ENCODE data around the gene SERTAD3. TPM values are rescaled to one million over a fixed set of nuclear protein-coding genes. Genes with fewer than 3 reads are reported as not detected.
"Not testable (repeated sequence)": the region's sequence is repeated elsewhere in the genome, so short reads cannot be mapped to it uniquely, and the experiment has no call there.

The SERTAD3 gene
- total RNA-seq, 4 donors from 2014 or later, result 22.1 to 30.2 (median 26.4) TPM

GRCh38 chr19:40466219-40466984 lies 22.3 kb upstream of the SERTAD3 start:
- no peaks in the 10 kb centered on the region for H3K27me3 ChIP-seq
- H3K4me3 ChIP-seq, result peak overlapping the region; percentile 22 to 63
- TF ChIP-seq EP300 (IDR thresholded peaks at IDR 0.05), result no peak
- TF ChIP-seq POLR2AphosphoS5 (IDR thresholded peaks at IDR 0.05), result no peak
- TF ChIP-seq CTCF (IDR thresholded peaks at IDR 0.05), result no peak
- TF ChIP-seq POLR2A (IDR thresholded peaks at IDR 0.05), result no peak
- peak overlapping the region; percentile 14 to 94 (median 79) for H3K27ac ChIP-seq
- H3K4me1 ChIP-seq, result peaks cover 0 to 52% (median 9%) of the 10 kb centered on the region in 3 donors
- H3K9me3 ChIP-seq, result no peaks in the 10 kb centered on the region
- WGBS, 2 donors (ENCODE audit: low coverage in 1 of 2), result 20% methylated on average over 1 of the region's 48 CpGs; no CpG with 5 or more reads in 1 of the 2 donors
- H3K36me3 ChIP-seq, result peaks cover 0 to 5% of the 10 kb centered on the region in 2 donors
- ATAC-seq, result no peak

GRCh38 chr19:40465557-40466218 lies 21.6 kb upstream of the SERTAD3 start, which contains the start of gene BLVRB:
TSS of gene BLVRB (minus strand) at chr19:40465745. CDS start at chr19:40465688, 57 bp downstream.
- no peaks in the 10 kb centered on the region for H3K27me3 ChIP-seq
- WGBS, 2 donors (ENCODE audit: low coverage in 1 of 2), result 0% methylated on average over 1 of the region's 54 CpGs; no CpG with 5 or more reads in 1 of the 2 donors

GRCh38 chr19:40465025-40465556 lies 21.0 kb upstream of the SERTAD3 start:
- Histone ChIP-seq H3K36me3 (peaks cover 0 to 5% of the 10 kb centered on the region in 2 donors), H3K27ac (peak overlapping the region; percentile 62 to 95 (median 91)), H3K4me3 (peak overlapping the region; percentile 41 to 63), H3K4me1 (peaks cover 0 to 56% (median 9%) of the 10 kb centered on the region in 3 donors), H3K27me3 (no peaks in the 10 kb centered on the region), H3K9me3 (no peaks in the 10 kb centered on the region)
- ATAC-seq, result peak; percentile 26
- TF ChIP-seq CTCF (IDR thresholded peaks at IDR 0.05), result no peak
- 4 to 14% methylated on average over 4 to 9 of the region's 11 CpGs for WGBS, 2 donors (ENCODE audit: low coverage in 1 of 2)

More at GRCh38 chr19:40465557-40466218, 21.6 kb upstream of the SERTAD3 start, which contains the start of gene BLVRB:
- H3K4me1 ChIP-seq, result peaks cover 0 to 56% (median 9%) of the 10 kb centered on the region in 3 donors
- H3K27ac ChIP-seq, result peak within 1 kb of the TSS; percentile 62 to 95 (median 91)
- peak within 1 kb of the TSS; percentile 41 to 63 for H3K4me3 ChIP-seq
- H3K36me3 ChIP-seq, result peaks cover 0 to 5% of the 10 kb centered on the region in 2 donors
- ATAC-seq, result peak; percentile 92
- TF ChIP-seq EP300 (IDR thresholded peaks at IDR 0.05), result no peak
- TF ChIP-seq CTCF (IDR thresholded peaks at IDR 0.05), result no peak
- peak; percentile 88 for TF ChIP-seq POLR2AphosphoS5 (IDR thresholded peaks at IDR 0.05)
- TF ChIP-seq POLR2A (IDR thresholded peaks at IDR 0.05), result peak; percentile 76 to 89
- no peaks in the 10 kb centered on the region for H3K9me3 ChIP-seq

- Histone ChIP-seq H3K27me3 (no peaks in the 10 kb centered on the region), H3K27ac (peak overlapping the region; percentile 62 to 95 (median 91)), H3K36me3 (peaks cover 0 to 5% of the 10 kb centered on the region in 2 donors), H3K4me3 (peak overlapping the region; percentile 41 to 63), H3K9me3 (no peaks in the 10 kb centered on the region), H3K4me1 (peaks cover 0 to 56% (median 9%) of the 10 kb centered on the region in 3 donors)
- peak; percentile 26 for ATAC-seq
- TF ChIP-seq EP300 (IDR thresholded peaks at IDR 0.05) (no peak), CTCF (IDR thresholded peaks at IDR 0.05) (peak in 3 of 4 experiments; percentile 89 to 94 (median 90))
- 9 to 17% methylated on average over 6 to 8 of the region's 11 CpGs for WGBS, 2 donors (ENCODE audit: low coverage in 1 of 2)
Measured at GRCh38 chr19:40464059-40465024, 20.2 kb upstream of the SERTAD3 start.

GRCh38 chr19:40463587-40464037 lies 19.5 kb upstream of the SERTAD3 start:
- Histone ChIP-seq H3K27ac (peak overlapping the region in 3 of 4 donors; percentile 68 to 94 (median 88)), H3K4me3 (peak overlapping the region in 1 of 2 donors; percentile 63), H3K4me1 (peaks cover 0 to 56% (median 9%) of the 10 kb centered on the region in 3 donors)
- not testable (repeated sequence) for H3K9me3 ChIP-seq, H3K27me3 ChIP-seq, H3K36me3 ChIP-seq, ATAC-seq
- WGBS, 2 donors (ENCODE audit: low coverage in 1 of 2), result 66 to 86% methylated on average over 10 to 12 of the region's 12 CpGs
